GM19351 (cell line): ENCODE data around the gene SPRED2.

Source experiments
- ATAC-seq: cut with Tn5 transposase; IDR thresholded peaks from one replicate; pipeline ENCODE4 v1.9.1; 2021; ENCODE audit warnings: mild to moderate bottlenecking, moderate library complexity; ENCODE audit not compliant: unreplicated experiment

The SPRED2 gene

DNA sequence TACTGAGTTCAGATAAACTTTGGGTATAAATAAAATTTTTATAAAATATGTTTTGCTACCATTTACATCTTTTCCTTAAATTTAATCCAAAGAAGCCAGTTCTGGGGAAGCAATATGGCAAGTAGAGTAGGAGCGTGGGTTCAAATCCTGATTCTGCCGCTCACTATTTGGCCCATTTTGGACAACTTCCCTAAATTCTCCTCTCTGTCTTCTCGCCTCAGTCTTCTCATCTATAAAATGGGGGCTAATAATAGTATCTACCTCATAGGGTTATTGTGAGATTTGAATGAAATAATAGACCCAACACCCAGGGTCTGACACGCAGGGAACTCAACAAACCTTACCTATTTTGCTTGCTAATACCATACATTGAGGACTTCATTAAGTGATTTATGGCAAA, 145.0 kb downstream of the SPRED2 start:
- no peak for ATAC-seq

- ATAC-seq: no peak
These were observed 149.8 kb downstream of the SPRED2 start for GRCh38 chr2:65282477-65283053.

DNA sequence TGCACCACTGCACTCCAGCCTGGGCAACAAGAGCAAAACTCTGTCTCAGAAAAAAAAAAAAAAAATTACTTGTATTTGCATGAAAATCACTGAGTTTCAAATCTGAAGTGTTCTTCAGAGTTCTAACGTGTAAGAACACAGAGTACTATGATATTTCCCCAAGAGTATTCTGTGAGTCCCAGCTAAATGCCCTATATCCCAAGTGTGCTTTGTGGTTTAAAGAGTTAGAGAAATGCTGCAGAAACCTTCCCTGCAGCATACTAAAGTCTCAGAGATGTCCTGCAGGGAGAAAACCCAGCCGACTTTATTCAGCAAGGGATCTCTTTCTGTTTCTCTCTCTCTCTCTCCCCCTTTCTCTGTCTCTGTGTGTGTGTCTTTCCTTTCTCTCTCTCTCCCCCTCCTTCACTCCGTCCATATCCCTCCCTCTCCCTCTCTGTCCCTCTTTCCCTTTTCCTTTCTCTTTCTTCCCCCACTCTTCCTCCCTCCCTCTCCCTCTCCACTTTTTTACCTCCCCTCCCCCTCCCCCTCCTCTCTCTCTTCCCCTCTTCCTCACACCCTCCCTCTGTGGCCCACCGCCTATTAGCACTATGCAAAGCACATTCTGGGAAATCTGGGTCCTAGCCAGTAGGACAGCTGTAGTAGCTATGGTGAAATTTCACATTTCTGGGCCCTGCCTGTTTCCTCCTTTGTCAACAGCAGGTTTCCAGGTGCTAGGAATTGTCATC, 150.6 kb downstream of the SPRED2 start:
- no peak for ATAC-seq

GRCh38 chr2:65279756-65280155, 152.6 kb downstream of the SPRED2 start:
- ATAC-seq: no peak

GRCh38 chr2:65278531-65278981, 153.8 kb downstream of the SPRED2 start:
- ATAC-seq: no peak

GRCh38 chr2:65277791-65278483, 154.5 kb downstream of the SPRED2 start:
- ATAC-seq: no peak

GRCh38 chr2:65277118-65277517, 155.3 kb downstream of the SPRED2 start:
- ATAC-seq: no peak

DNA sequence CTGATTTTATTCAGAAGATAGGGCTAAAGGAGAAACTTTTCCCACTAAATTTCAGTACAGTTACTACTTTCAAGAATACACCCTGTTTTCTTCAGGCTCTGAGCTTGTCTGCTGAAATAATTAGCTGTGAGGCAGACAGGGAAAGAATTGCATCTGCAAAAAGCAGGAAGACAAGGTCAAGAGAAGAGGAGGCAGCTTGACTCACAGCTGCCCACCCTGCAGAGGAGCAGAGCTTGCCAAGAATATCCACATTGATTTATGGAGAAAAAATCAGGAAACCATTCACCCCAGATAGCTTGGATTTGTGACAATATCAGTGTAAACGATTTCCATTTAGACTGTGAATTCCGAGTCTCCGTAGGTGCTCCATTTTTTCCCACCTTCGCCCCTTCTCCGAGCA, 155.8 kb downstream of the SPRED2 start:
- no peak for ATAC-seq

GRCh38 chr2:65275141-65275915, 157.1 kb downstream of the SPRED2 start:
- no peak for ATAC-seq

- ATAC-seq: no peak
These were observed 159.1 kb downstream of the SPRED2 start for GRCh38 chr2:65273344-65273743.

DNA sequence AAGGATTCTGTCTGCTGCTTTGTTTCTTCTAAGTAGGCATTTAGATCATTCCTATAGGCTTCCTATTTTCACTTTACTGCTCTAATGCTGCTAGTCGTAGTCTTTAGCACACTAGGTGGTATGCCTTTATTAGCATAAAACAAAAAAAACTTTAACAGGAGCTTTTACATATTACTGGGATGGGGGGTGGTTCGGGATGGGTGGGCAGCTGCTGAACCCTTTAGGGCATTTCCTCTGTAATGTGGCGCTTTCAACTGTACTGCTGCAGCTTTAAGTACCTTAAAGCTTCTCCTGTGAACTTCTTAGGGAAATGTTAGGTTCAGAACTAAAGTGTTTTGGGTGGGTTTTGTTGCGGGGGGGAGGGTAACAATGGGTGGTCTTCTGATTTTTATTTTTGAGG, 163.4 kb downstream of the SPRED2 start:
- no peak for ATAC-seq

DNA sequence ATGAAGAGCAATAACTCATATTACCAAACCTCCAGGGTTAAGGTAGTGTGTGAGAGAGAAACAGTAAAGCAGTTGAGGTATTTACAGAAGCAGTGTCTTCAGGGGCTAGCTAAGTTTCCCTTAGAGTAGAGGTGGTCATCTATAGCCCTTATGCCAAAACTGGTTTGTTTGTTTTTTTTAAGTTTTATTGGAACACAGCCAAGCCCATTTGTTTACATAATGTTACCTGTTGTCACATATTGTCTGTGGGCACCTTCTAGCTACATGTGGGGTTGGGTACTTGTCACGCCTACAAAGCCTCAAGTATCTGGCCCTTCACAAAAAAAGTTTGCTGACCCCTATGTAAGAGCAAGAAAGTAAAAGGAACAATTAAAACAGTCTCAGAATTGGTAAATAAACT, 165.4 kb downstream of the SPRED2 start:
- ATAC-seq: no peak

- no peak for ATAC-seq
These were observed 166.7 kb downstream of the SPRED2 start for GRCh38 chr2:65265671-65266045.

DNA sequence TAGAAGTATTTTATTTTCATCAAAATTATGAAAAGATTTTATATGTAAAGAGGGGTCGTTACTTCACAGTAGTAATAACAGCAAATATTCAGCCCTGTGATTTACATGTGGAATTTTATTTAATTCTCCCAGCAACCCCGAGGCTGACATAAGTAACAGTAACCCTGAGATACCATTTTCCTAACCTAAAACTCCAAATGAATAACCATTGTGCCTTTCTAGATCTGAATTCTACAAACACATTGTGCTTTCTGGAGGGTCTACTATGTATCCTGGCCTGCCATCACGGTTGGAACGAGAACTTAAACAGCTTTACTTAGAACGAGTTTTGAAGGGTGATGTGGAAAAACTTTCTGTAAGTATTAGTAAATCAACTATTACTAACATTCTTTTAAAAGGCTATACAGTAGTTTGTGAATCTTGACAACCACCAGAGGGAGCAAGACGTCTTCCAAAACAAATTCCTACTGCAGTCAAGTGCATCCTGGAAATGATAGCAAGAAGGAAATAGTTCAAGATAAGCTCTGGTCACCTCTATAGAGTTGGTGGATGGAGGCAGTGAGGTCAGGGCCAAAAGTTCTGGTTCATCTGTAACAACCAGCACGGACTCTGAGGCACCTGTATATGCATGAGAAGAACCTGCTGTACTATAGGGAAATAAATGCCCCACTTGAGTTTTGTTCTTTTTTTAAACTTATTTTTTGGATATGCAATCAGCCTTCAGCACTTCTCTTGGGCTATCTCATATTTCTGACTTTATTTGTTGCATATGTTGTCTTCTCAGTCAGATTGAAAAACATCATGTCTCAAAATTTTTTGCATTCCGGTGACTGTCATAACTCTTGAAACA, 167.4 kb downstream of the SPRED2 start:
- ATAC-seq: no peak

GRCh38 chr2:65263986-65264385, 168.4 kb downstream of the SPRED2 start:
- ATAC-seq: no peak

- no peak for ATAC-seq
These were observed 169.1 kb downstream of the SPRED2 start for GRCh38 chr2:65263262-65263661.

DNA sequence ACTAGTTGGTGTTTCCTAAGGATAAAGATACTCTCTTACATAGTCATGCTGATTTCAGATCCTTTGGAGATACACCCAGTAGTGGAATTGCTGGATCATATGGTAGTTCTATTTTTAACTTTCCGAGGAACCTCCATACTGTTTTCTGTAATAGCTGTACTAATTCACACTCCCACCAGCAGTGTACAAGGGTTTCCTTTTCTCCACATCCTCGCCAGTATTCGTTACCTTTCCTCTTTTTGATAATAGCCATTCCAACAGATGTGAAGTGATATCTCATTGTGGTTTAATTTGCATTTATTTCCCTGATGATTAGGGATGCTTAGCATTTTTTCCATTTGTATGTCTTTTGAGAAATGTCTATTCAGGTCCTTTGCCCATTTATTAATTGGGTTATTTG, 170.7 kb downstream of the SPRED2 start:
- no peak for ATAC-seq
